Measurements from ENCODE around the gene SLC39A13.

- TF ChIP-seq CTCF (conservative IDR thresholded peaks at IDR 0.05; ENCODE audit: low read depth, low read length) (no peak), EZH2 (IDR thresholded peaks at IDR 0.05; ENCODE audit: low read length, unreplicated experiment) (no peak)
Measured at GRCh38 chr11:47453365-47453764, 45.0 kb downstream of the SLC39A13 start.
